ENCODE data around the gene RASA2. TPM values are rescaled to one million over a fixed set of nuclear protein-coding genes. Genes with fewer than 3 reads are reported as not detected.

Gene RASA2
- total and polyA plus RNA-seq, 8 donors, result 3.2 to 10.7 (median 5.7) TPM

DNA sequence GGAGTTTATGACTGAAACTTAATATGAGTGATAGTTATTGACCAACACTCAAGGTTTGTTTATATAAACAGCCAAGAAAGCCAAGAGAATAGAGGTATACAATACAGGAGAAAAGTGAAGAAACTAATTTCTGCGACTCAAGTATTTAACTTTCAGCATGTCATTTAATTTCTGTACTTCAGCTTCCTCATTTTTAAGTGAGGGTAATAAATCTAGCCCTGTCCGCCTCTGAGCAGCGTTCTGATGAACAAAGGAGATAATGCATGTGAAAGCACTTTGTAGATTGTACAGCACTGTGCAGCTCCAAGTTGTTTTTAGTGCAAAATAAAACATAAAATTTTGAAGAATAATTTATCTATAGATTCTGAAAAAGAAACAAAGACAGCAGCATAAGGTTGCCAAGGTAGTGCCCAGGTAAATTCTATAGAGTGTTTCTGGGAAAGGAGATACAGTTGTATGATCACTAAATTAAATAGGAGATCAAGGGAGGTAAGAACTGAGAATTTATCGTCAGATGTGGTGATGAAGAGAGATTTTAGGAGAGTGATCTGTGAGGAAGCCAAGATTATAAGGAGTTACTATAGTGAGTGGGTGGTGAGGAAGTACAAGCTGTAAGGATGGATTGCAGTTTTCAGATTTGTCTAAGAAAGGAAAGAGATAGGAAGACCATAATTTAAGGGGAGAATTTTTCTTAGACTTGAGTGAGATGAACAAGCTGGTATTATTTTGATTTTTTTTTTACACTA is 71.3 kb downstream of the RASA2 start:
- peak in 1 of 4 donors; percentile 54 for ATAC-seq
- Histone ChIP-seq H3K27ac (no peak overlapping the region), H3K4me3 (no peak overlapping the region)

DNA sequence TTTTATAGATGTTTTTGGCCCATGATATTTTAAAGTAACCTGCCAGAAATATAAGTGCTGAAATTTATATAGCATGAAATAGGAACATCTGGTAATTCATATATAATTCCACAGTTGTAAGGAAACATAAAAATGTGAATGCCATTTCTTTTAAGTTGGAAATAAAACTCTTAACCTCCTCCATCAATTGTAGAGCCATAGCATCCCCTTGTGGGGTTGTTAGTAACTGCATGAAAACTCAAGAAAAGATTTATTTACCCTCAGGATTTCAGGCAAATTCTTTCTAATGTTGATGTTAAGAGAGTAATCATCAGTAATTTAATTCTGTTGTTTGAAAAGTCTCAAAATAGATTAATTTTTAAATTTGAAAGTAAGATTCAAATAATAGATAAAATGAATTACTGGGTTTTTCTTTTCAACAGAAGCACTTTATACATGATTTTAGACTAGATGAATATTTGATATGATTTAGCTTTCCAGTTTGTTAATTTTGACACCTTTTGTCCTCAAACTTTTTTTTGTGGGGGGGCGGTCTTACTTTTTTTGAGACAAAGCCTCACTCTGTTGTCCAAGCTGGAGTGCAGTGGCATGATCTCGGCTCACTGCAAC is 74.7 kb downstream of the RASA2 start:
- 61 to 64% methylated on average over 2 of the region's 2 CpGs for WGBS, 2 donors
- Histone ChIP-seq H3K36me3 (peaks cover 0 to 9% (median 0%) of the 10 kb centered on the region in 3 donors), H3K27ac (no peak overlapping the region), H3K27me3 (no peaks in the 10 kb centered on the region), H3K4me1 (no peaks in the 10 kb centered on the region), H3K9me3 (no peaks in the 10 kb centered on the region), H3K4me3 (no peak overlapping the region)
- TF ChIP-seq, protein P1, sequence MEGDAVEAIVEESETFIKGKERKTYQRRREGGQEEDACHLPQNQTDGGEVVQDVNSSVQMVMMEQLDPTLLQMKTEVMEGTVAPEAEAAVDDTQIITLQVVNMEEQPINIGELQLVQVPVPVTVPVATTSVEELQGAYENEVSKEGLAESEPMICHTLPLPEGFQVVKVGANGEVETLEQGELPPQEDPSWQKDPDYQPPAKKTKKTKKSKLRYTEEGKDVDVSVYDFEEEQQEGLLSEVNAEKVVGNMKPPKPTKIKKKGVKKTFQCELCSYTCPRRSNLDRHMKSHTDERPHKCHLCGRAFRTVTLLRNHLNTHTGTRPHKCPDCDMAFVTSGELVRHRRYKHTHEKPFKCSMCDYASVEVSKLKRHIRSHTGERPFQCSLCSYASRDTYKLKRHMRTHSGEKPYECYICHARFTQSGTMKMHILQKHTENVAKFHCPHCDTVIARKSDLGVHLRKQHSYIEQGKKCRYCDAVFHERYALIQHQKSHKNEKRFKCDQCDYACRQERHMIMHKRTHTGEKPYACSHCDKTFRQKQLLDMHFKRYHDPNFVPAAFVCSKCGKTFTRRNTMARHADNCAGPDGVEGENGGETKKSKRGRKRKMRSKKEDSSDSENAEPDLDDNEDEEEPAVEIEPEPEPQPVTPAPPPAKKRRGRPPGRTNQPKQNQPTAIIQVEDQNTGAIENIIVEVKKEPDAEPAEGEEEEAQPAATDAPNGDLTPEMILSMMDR (IDR thresholded peaks at IDR 0.05), result peak; percentile 47 to 81 (median 70)
- peak; percentile 90 for FAIRE-seq
- DNase-seq, result peak in 3 of 6 donors; percentile 4 to 27 (median 16)
- peak; percentile 63 to 87 (median 74) for ATAC-seq
- intact Hi-C loops (cut with DNase I), result loop anchor here in 2 of 3 donors (5.0 kb wide), 1 partner anchor 99 kb away; no protein-coding TSS in a partner anchor

More for the DNA sequence above, 71.3 kb downstream of the RASA2 start:
- Histone ChIP-seq H3K4me1 (no peaks in the 10 kb centered on the region), H3K9me3 (no peaks in the 10 kb centered on the region), H3K36me3 (peaks cover 0 to 9% (median 0%) of the 10 kb centered on the region in 3 donors), H3K27me3 (no peaks in the 10 kb centered on the region)
- TF ChIP-seq, protein P1 (IDR thresholded peaks at IDR 0.05), result no peak
- DNase-seq (no peak), FAIRE-seq (peak; percentile 13)
- intact Hi-C loops (cut with DNase I), result loop anchor here in 2 of 3 donors (5.0 to 10.0 kb wide), 2 partner anchors 81 to 203 kb away; no protein-coding TSS in a partner anchor
- WGBS, 2 donors, result 64 to 65% methylated on average over 4 of the region's 4 CpGs

DNA sequence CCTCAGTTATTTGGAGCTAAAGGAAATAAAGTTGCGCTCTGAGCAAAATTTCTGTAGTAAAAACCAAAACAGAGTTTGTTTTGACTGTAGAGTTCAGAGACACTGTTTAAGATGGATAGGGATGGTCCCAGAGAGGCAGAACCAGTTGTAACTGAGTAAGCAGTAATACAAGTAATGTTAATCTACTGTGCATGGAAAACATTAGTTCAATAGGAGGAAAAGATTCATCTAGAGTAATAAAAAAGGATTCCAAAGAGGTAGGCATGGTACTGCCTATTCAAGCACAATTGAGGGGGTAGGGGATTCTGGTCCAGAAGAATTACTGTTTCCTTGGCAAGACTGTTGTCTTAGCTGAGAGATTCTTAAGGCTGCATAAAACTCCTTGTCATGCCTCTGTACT is 77.4 kb downstream of the RASA2 start:
- no peaks in the 10 kb centered on the region for H3K9me3 ChIP-seq
- WGBS, 2 donors, result 96 to 97% methylated on average over 1 of the region's 1 CpG
- intact Hi-C loops (cut with DNase I), result loop anchor here in 2 of 3 donors (5.0 kb wide), 1 partner anchor 102 kb away; no protein-coding TSS in a partner anchor
- peaks cover 0 to 9% (median 0%) of the 10 kb centered on the region in 3 donors for H3K36me3 ChIP-seq
- ATAC-seq, result no peak
- TF ChIP-seq, protein P1 (IDR thresholded peaks at IDR 0.05), result no peak
- FAIRE-seq, result no peak
- H3K27ac ChIP-seq, result no peak overlapping the region
- no peaks in the 10 kb centered on the region for H3K27me3 ChIP-seq
- no peaks in the 10 kb centered on the region for H3K4me1 ChIP-seq
- no peak overlapping the region for H3K4me3 ChIP-seq
- no peak for DNase-seq

DNA sequence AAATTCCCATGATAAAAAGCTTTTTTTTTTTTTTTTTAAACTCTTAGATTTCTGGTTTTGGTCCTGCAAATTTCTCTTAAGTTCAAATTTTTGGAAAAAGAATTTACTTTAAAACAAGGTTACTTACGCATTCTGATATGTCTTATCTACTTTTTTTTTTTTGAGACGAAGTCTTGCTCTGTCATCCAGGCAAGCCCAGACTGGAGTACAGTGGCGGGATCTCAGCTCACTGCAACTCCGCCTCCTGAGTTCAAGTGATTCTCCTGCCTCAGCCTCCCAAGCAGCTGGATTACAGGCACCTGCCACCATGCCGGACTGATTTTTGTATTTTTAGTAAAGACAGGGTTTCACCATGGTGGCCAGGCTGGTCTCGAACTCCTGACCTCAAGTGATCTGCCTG is 83.2 kb downstream of the RASA2 start:
- no peaks in the 10 kb centered on the region for H3K9me3 ChIP-seq
- TF ChIP-seq, protein P1 (IDR thresholded peaks at IDR 0.05), result no peak
- FAIRE-seq (no peak), DNase-seq (no peak), ATAC-seq (no peak)
- no peaks in the 10 kb centered on the region for H3K27me3 ChIP-seq
- H3K36me3 ChIP-seq, result peaks cover 0 to 17% (median 0%) of the 10 kb centered on the region in 3 donors
- no peaks in the 10 kb centered on the region for H3K4me1 ChIP-seq
- WGBS, 2 donors, result 85 to 90% methylated on average over 6 of the region's 6 CpGs
- no peak overlapping the region for H3K27ac ChIP-seq
- intact Hi-C loops (cut with DNase I), result no loop called here
- H3K4me3 ChIP-seq, result no peak overlapping the region
